GM12878 (cell line): Measurements from ENCODE around the gene PTPRM.

Source experiments
- BHLHE40 ChIP-seq, 2 experiments: fragments of 450-650 bp in 1 of 2; IDR thresholded peaks; 2 replicates each; pipeline ENCODE4 v1.6.1; 2011 to 2017; ENCODE audit warnings: low read depth in 2 of 2, borderline replicate concordance in 1 of 2, improper control_type of control experiment in 1 of 2, low read length in 1 of 2, mild to moderate bottlenecking in 1 of 2
- CBX5 ChIP-seq: sonication (generic); IDR thresholded peaks from 2 replicates; pipeline ENCODE4 v1.6.1; 2016; ENCODE audit warnings: low read depth, moderate library complexity, mild to moderate bottlenecking, inconsistent platforms
- DPF2 ChIP-seq: fragments of 450-650 bp; IDR thresholded peaks from 2 replicates; pipeline ENCODE4 v1.6.1; 2017; ENCODE audit warnings: mild to moderate bottlenecking
- FOS ChIP-seq: IDR thresholded peaks from 3 replicates; pipeline ENCODE4 v1.6.1; 2011; ENCODE audit warnings: borderline replicate concordance; ENCODE audit not compliant: insufficient read length; ENCODE audit errors: extremely low read depth
- RAD21 ChIP-seq: IDR thresholded peaks from 2 replicates; pipeline ENCODE4 v1.6.1; 2011; ENCODE audit warnings: mild to moderate bottlenecking, low read depth, low read length, moderate library complexity; ENCODE audit not compliant: insufficient read depth
- RCOR1 ChIP-seq: conservative IDR thresholded peaks from 2 replicates; pipeline ENCODE4 v1.6.1; 2012; ENCODE audit warnings: low read depth, low read length, improper control_type of control experiment
- SIN3A ChIP-seq: IDR thresholded peaks from 2 replicates; pipeline ENCODE4 v1.6.1; 2012; ENCODE audit warnings: low read depth, low read length, improper control_type of control experiment
- ZZZ3 ChIP-seq: IDR thresholded peaks from 2 replicates; pipeline ENCODE4 v1.6.1; 2011; ENCODE audit warnings: low read depth; ENCODE audit not compliant: control insufficient read depth, insufficient read length
- TF ChIP-seq, protein P1 (sequence below): fragments of 450-650 bp; IDR thresholded peaks from 2 replicates; pipeline ENCODE4 v1.6.1; 2017; ENCODE audit warnings: mild to moderate bottlenecking

DNA sequence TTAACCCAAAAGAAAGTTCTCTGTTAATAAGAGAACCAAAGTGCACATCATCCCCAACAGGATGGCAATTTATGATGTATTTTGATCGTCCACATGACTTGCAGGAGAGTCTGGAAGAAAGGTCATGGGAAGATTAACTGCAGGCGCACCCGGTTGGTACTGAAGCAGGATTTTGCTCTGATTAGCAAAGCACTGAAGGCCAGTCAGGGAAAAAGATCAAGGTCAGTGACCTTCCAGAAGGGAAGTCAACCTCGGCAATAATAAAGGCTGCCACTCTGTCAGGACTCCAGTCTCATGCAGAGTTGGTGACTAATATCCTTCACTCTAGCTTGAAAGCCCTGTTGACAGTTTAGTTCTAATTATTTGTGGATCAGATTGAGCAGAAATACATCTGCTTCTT lies 609.4 kb downstream of the PTPRM start:
- TF ChIP-seq, protein P1, sequence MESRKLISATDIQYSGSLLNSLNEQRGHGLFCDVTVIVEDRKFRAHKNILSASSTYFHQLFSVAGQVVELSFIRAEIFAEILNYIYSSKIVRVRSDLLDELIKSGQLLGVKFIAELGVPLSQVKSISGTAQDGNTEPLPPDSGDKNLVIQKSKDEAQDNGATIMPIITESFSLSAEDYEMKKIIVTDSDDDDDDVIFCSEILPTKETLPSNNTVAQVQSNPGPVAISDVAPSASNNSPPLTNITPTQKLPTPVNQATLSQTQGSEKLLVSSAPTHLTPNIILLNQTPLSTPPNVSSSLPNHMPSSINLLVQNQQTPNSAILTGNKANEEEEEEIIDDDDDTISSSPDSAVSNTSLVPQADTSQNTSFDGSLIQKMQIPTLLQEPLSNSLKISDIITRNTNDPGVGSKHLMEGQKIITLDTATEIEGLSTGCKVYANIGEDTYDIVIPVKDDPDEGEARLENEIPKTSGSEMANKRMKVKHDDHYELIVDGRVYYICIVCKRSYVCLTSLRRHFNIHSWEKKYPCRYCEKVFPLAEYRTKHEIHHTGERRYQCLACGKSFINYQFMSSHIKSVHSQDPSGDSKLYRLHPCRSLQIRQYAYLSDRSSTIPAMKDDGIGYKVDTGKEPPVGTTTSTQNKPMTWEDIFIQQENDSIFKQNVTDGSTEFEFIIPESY = no peak
- TF ChIP-seq BHLHE40 (IDR thresholded peaks at IDR 0.05; ENCODE audit: borderline replicate concordance in 1 of 2, low read depth in 2 of 2, low read length in 1 of 2) = no peak
- no peak for TF ChIP-seq RCOR1
- TF ChIP-seq DPF2 = no peak
- no peak for TF ChIP-seq RAD21
- TF ChIP-seq FOS = no peak
- no peak for TF ChIP-seq SIN3A
- TF ChIP-seq CBX5 = no peak
- no peak for TF ChIP-seq ZZZ3
